ENCODE results near the gene NQO1. TPM values are rescaled to one million over a fixed set of nuclear protein-coding genes. Genes with fewer than 3 reads are reported as not detected.
A peak's percentile ranks its signal among the peaks of the same experiment; 100 is the strongest.
"Not testable (repeated sequence)": the region's sequence is repeated elsewhere in the genome, so short reads cannot be mapped to it uniquely, and the experiment has no call there.

The NQO1 gene
- total and polyA plus RNA-seq, 4 donors, result 0.92 to 5.5 (median 1.9) TPM

- H3K27me3 ChIP-seq (ENCODE audit: control insufficient read depth in 4 of 4, insufficient read depth in 4 of 4, low read length in 3 of 4), result no peaks in the 10 kb centered on the region
- no peaks in the 10 kb centered on the region for H3K36me3 ChIP-seq (ENCODE audit: control insufficient read depth in 4 of 4, insufficient read depth in 3 of 4, low read depth in 1 of 4, low read length in 3 of 4)
- peaks cover 0 to 15% (median 15%) of the 10 kb centered on the region in 4 donors for H3K4me1 ChIP-seq (ENCODE audit: control insufficient read depth in 4 of 4, insufficient read depth in 4 of 4, low read length in 3 of 4)
- no peak for TF ChIP-seq ATF3 (IDR thresholded peaks at IDR 0.05)
- peak; percentile 21 for TF ChIP-seq TAF1 (conservative IDR thresholded peaks at IDR 0.05)
- TF ChIP-seq YY1 (IDR thresholded peaks at IDR 0.05), result peak; percentile 11
- TF ChIP-seq MAX (IDR thresholded peaks at IDR 0.05), result peak; percentile 46
- peak in 1 of 2 donors; percentile 43 for TF ChIP-seq HNF4A (conservative IDR thresholded peaks at IDR 0.05)
- peak in 1 of 2 donors; percentile 73 for TF ChIP-seq GABPA (IDR thresholded peaks at IDR 0.05 in 1 of 2, conservative IDR thresholded peaks at IDR 0.05 in 1 of 2)
- H3K9me3 ChIP-seq (ENCODE audit: control insufficient read depth in 4 of 4, low read length in 3 of 4), result no peaks in the 10 kb centered on the region
- peak within 1 kb of the TSS; percentile 79 to 91 for H3K27ac ChIP-seq (ENCODE audit: low read depth in 1 of 2, low read length in 2 of 2)
- DNase-seq (ENCODE audit: low spot score), result peak; percentile 82
- H3K9ac ChIP-seq (ENCODE audit: low read depth in 1 of 2, low read length in 2 of 2), result peak within 1 kb of the TSS; percentile 95 to 96
- 1% methylated on average over 68 of the region's 68 CpGs for WGBS
- peak within 1 kb of the TSS; percentile 92 to 95 (median 95) for H3K4me3 ChIP-seq (ENCODE audit: low read depth in 1 of 3, low read length in 3 of 3)
Measured at GRCh38 chr16:69761983-69762813, 35.8 kb upstream of the NQO1 start, which contains the start of gene WWP2. WWP2 (plus strand) TSS chr16:69762332; CDS start chr16:69787011, 24,679 bp downstream.

GRCh38 chr16:69757375-69757774 is 31.0 kb upstream of the NQO1 start:
- H3K36me3 ChIP-seq (ENCODE audit: control insufficient read depth in 4 of 4, insufficient read depth in 3 of 4, low read depth in 1 of 4, low read length in 3 of 4); H3K4me3 ChIP-seq (ENCODE audit: low read depth in 1 of 3, low read length in 3 of 3); DNase-seq (ENCODE audit: low spot score); H3K27ac ChIP-seq (ENCODE audit: low read depth in 1 of 2, low read length in 2 of 2); H3K9ac ChIP-seq (ENCODE audit: low read depth in 1 of 2, low read length in 2 of 2); H3K9me3 ChIP-seq (ENCODE audit: control insufficient read depth in 4 of 4, low read length in 3 of 4); H3K27me3 ChIP-seq (ENCODE audit: control insufficient read depth in 4 of 4, insufficient read depth in 4 of 4, low read length in 3 of 4): not testable (repeated sequence)
- H3K4me1 ChIP-seq (ENCODE audit: control insufficient read depth in 4 of 4, insufficient read depth in 4 of 4, low read length in 3 of 4), result peaks cover 0 to 24% (median 16%) of the 10 kb centered on the region in 4 donors
- WGBS, result 87% methylated on average over 13 of the region's 13 CpGs

GRCh38 chr16:69756705-69757104 is 30.3 kb upstream of the NQO1 start:
- H3K4me3 ChIP-seq (ENCODE audit: low read depth in 1 of 3, low read length in 3 of 3), result no peak overlapping the region
- DNase-seq (ENCODE audit: low spot score), result no peak

More at GRCh38 chr16:69756705-69757104, 30.3 kb upstream of the NQO1 start:
- Histone ChIP-seq H3K9ac (ENCODE audit: low read depth in 1 of 2, low read length in 2 of 2) (no peak overlapping the region), H3K27ac (ENCODE audit: low read depth in 1 of 2, low read length in 2 of 2) (no peak overlapping the region), H3K36me3 (ENCODE audit: control insufficient read depth in 4 of 4, insufficient read depth in 3 of 4, low read depth in 1 of 4, low read length in 3 of 4) (peaks cover 0 to 3% (median 0%) of the 10 kb centered on the region in 4 donors), H3K9me3 (ENCODE audit: control insufficient read depth in 4 of 4, low read length in 3 of 4) (no peaks in the 10 kb centered on the region), H3K4me1 (ENCODE audit: control insufficient read depth in 4 of 4, insufficient read depth in 4 of 4, low read length in 3 of 4) (peaks cover 0 to 21% (median 13%) of the 10 kb centered on the region in 4 donors), H3K27me3 (ENCODE audit: control insufficient read depth in 4 of 4, insufficient read depth in 4 of 4, low read length in 3 of 4) (no peaks in the 10 kb centered on the region)
- 91% methylated on average over 10 of the region's 10 CpGs for WGBS
- no peak for TF ChIP-seq GABPA (IDR thresholded peaks at IDR 0.05 in 1 of 2, conservative IDR thresholded peaks at IDR 0.05 in 1 of 2)
- no peak for TF ChIP-seq SP1 (IDR thresholded peaks at IDR 0.05)
- no peak for TF ChIP-seq MAX (IDR thresholded peaks at IDR 0.05)
- TF ChIP-seq CTCF (IDR thresholded peaks at IDR 0.05; ENCODE audit: low read depth, low read length, missing input control), result no peak
- no peak for TF ChIP-seq NR2F2 (IDR thresholded peaks at IDR 0.05)
- TF ChIP-seq HNF4A (conservative IDR thresholded peaks at IDR 0.05), result no peak
- TF ChIP-seq RXRA (IDR thresholded peaks at IDR 0.05), result no peak
- TF ChIP-seq FOXA2 (IDR thresholded peaks at IDR 0.05), result no peak
- TF ChIP-seq HNF4G (IDR thresholded peaks at IDR 0.05), result no peak
- TF ChIP-seq RAD21 (IDR thresholded peaks at IDR 0.05), result no peak
- TF ChIP-seq REST (IDR thresholded peaks at IDR 0.05), result no peak
- no peak for TF ChIP-seq YY1 (IDR thresholded peaks at IDR 0.05)
- no peak for TF ChIP-seq EGR1 (IDR thresholded peaks at IDR 0.05; ENCODE audit: low read depth in 2 of 2)
- no peak for TF ChIP-seq ATF3 (IDR thresholded peaks at IDR 0.05)
- TF ChIP-seq JUND (IDR thresholded peaks at IDR 0.05), result no peak
